Gastrocnemius medialis (tissue), 4 donors: ENCODE measurements around the gene CDKL5.

Source experiments
- CTCF ChIP-seq, 5 experiments: fragments of 450-650 bp in 3 of 5; fragments of 200-600 bp in 2 of 5; sonication (generic) in 2 of 5; IDR thresholded peaks in 4 of 5; conservative IDR thresholded peaks in 1 of 5; 1 replicate in 4 of 5; 2 replicates in 1 of 5; pipeline ENCODE4 v1.5.1; 2016 to 2019; ENCODE audit warnings: antibody characterized with exemption in 5 of 5, mild to moderate bottlenecking in 3 of 5, moderate library complexity in 3 of 5
- POLR2A ChIP-seq, 2 donors: fragments of 450-650 bp; IDR thresholded peaks; one replicate each; pipeline ENCODE4 v1.6.1; 2017; ENCODE audit warnings: antibody characterized with exemption in 2 of 2, mild to moderate bottlenecking in 2 of 2, moderate library complexity in 2 of 2

DNA sequence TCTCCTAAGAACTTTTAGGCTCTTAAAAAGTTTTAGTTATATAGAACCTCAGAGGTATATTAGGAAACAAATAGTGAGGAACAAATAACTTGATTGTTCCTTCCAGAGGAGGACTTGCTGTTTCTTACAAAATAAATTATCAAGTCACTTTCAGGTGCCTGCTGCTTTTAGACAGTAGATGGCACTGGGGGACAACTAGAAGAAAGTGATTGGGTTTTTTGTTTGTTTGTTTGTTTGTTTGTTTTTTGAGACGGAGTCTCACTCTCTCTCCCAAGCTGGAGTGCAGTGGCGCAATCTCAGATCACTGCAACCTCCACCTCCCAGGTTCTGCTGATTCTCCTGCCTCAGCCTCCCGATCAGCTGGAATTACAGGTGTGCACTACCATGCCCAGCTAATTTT lies 35.4 kb upstream of the CDKL5 start:
- no peak for TF ChIP-seq POLR2A (IDR thresholded peaks at IDR 0.05)
- no peak for TF ChIP-seq CTCF (IDR thresholded peaks at IDR 0.05 in 4 of 5, conservative IDR thresholded peaks at IDR 0.05 in 1 of 5)
